Measurements from ENCODE around the gene RUNX2. TPM values are rescaled to one million over a fixed set of nuclear protein-coding genes. Genes with fewer than 3 reads are reported as not detected.

RUNX2 gene
- total and polyA plus RNA-seq, 9 of the 15 experiments (the other 6 are each of a cell fraction or from before 2014, with no cell fraction given), result 0.29 to 1.00 (median 0.43) TPM

- TF ChIP-seq MYC (IDR thresholded peaks at IDR 0.05; ENCODE audit: low read depth, low read length) (no peak), MYC (CRISPR knock-in tag; IDR thresholded peaks at IDR 0.05; ENCODE audit: borderline replicate concordance, low read depth) (no peak), ATF3 (IDR thresholded peaks at IDR 0.05) (peak; percentile 47), ATF3 (CRISPR knock-in tag; conservative IDR thresholded peaks at IDR 0.05) (no peak), GABPA (tag; conservative IDR thresholded peaks at IDR 0.05; ENCODE audit: low read depth) (no peak), SREBF2 (CRISPR knock-in tag; IDR thresholded peaks at IDR 0.05) (no peak), NFYB (IDR thresholded peaks at IDR 0.05; ENCODE audit: extremely low read depth, insufficient read length) (no peak), POLR2B (IDR thresholded peaks at IDR 0.05; ENCODE audit: low read depth, partially characterized antibody) (no peak)
- TF ChIP-seq, protein P1, sequence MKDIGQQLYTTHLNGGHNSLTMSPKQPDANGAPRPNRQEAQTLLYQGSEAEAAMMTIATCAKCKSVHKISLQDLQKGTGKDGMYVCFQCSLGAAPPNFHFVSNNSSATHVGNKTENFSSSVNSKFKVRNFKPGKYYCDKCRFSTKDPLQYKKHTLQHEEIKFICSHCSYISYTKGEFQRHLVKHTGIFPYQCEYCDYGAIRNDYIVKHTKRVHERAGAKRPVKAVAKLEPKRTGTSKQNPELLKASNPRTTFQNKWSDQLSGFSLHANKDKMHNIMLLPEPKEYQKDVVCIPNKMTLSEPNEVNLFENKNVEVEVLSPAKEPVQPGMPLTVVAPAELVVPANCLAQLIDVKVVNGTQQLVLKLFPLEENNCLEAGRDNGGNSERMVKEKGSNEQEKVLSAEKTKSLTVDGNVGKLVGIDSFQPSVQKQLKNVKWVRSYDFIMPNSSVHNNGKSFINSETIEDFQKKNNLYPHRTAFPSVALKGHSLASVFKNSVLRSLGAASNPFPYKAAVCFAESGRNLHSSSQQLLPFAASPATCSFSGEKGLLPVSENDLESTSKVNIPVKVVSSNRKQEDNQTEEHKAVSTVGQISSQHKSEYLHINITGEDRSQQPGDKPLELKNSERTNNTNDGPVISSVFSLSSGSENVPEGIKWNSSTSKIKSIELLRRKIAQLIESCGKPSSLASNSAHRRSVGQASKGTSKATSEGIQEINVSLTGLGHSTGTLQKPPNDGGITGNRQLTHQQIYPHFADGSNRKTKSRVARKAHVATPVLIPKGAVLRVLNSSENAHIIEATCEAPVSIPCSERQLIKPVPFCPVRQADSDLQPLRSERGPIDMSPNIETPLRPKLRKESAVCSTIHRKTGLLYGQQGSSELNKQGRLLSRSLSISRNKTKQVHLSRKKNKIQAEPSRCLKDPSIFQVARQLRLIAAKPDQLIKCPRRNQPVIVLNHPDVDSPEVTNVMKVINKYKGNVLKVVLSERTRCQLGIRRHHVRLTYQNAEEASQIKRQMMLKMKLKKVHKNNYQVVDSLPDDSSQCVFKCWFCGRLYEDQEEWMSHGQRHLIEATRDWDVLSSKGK (CRISPR knock-in tag; IDR thresholded peaks at IDR 0.05), result no peak
Measured at GRCh38 chr6:45688180-45688579, 360.1 kb downstream of the RUNX2 start (continued).

All from K562 (cell line).